Measurements from ENCODE around the gene TC2N.

DNA sequence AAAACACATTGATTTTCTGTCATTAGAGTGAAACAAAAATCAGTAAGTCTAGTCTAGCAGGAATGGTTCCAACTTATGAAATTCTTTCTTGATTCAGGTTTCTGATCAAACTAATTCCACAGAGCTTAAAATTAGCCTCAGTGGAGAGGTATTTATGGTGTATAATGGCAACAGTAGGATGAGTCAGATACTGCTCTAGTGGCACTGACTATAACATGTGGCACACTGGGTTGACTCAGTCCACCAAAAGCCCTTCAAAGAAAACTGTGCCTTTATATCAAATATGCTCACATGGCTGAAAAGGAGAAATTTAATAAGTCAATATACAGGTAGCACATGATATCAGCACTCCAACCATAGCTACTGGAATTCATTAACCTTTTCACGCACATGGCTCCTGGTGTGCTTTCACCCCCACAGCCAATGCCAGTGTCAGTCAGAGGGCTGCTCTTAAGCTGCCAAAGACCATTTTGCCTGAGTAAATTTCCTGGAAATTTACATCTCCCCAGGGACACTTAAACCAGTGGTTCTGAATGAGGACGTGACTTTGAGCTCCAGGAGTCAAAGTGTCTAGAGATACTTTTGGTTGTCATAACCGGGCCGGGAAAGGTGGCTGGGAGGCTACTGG, 113.7 kb downstream of the TC2N start:
- TF ChIP-seq, protein P1, sequence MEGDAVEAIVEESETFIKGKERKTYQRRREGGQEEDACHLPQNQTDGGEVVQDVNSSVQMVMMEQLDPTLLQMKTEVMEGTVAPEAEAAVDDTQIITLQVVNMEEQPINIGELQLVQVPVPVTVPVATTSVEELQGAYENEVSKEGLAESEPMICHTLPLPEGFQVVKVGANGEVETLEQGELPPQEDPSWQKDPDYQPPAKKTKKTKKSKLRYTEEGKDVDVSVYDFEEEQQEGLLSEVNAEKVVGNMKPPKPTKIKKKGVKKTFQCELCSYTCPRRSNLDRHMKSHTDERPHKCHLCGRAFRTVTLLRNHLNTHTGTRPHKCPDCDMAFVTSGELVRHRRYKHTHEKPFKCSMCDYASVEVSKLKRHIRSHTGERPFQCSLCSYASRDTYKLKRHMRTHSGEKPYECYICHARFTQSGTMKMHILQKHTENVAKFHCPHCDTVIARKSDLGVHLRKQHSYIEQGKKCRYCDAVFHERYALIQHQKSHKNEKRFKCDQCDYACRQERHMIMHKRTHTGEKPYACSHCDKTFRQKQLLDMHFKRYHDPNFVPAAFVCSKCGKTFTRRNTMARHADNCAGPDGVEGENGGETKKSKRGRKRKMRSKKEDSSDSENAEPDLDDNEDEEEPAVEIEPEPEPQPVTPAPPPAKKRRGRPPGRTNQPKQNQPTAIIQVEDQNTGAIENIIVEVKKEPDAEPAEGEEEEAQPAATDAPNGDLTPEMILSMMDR (IDR thresholded peaks at IDR 0.05): no peak
- no peak for TF ChIP-seq POLR2AphosphoS5 (IDR thresholded peaks at IDR 0.05)
- no peak for TF ChIP-seq POLR2A (IDR thresholded peaks at IDR 0.05)
